GM21737 (cell line): ENCODE results near the gene CLINT1.
A peak's percentile ranks its signal among the peaks of the same experiment; 100 is the strongest.

Experiments
- ATAC-seq: cut with Tn5 transposase; IDR thresholded peaks from one replicate; pipeline ENCODE4 v1.9.1; 2021; ENCODE audit warnings: mild to moderate bottlenecking, moderate library complexity; ENCODE audit not compliant: unreplicated experiment

The CLINT1 gene

GRCh38 chr5:157766442-157766841, 92.5 kb downstream of the CLINT1 start:
- no peak for ATAC-seq

GRCh38 chr5:157764531-157764930, 94.4 kb downstream of the CLINT1 start:
- no peak for ATAC-seq

- no peak for ATAC-seq
Measured at GRCh38 chr5:157761690-157762621, 97.0 kb downstream of the CLINT1 start.

- ATAC-seq, result no peak
Measured at GRCh38 chr5:157758706-157759105, 100.2 kb downstream of the CLINT1 start.

- no peak for ATAC-seq
Measured at GRCh38 chr5:157756122-157756521, 102.8 kb downstream of the CLINT1 start.

- ATAC-seq, result no peak
Measured at GRCh38 chr5:157750320-157750719, 108.6 kb downstream of the CLINT1 start.

GRCh38 chr5:157749462-157749799, 109.5 kb downstream of the CLINT1 start:
- ATAC-seq, result no peak

- no peak for ATAC-seq
Measured at GRCh38 chr5:157748760-157749461, 110.0 kb downstream of the CLINT1 start.

- no peak for ATAC-seq
Measured at GRCh38 chr5:157747766-157748700, 110.9 kb downstream of the CLINT1 start.

GRCh38 chr5:157747173-157747740, 111.7 kb downstream of the CLINT1 start:
- ATAC-seq, result no peak

GRCh38 chr5:157745041-157745456, 113.9 kb downstream of the CLINT1 start:
- ATAC-seq, result no peak

GRCh38 chr5:157744051-157745011, 114.6 kb downstream of the CLINT1 start:
- peak; percentile 25 for ATAC-seq

GRCh38 chr5:157743163-157744050, 115.5 kb downstream of the CLINT1 start, which contains the start of gene LSM11:
TSS of gene LSM11 (plus strand) at chr5:157743712. CDS start at chr5:157743751, 39 bp downstream.
- peak; percentile 94 for ATAC-seq

- no peak for ATAC-seq
Measured at GRCh38 chr5:157741131-157741530, 117.8 kb downstream of the CLINT1 start.

GRCh38 chr5:157740229-157740610, 118.7 kb downstream of the CLINT1 start:
- ATAC-seq, result no peak

- ATAC-seq, result no peak
Measured at GRCh38 chr5:157739388-157740228, 119.3 kb downstream of the CLINT1 start.

GRCh38 chr5:157735991-157736390, 123.0 kb downstream of the CLINT1 start:
- ATAC-seq, result no peak
